ENCODE measurements around the gene RANBP1.

RANBP1 gene

GRCh38 chr22:20138868-20139267, 23.0 kb downstream of the RANBP1 start:
- no peak for DNase-seq

DNA sequence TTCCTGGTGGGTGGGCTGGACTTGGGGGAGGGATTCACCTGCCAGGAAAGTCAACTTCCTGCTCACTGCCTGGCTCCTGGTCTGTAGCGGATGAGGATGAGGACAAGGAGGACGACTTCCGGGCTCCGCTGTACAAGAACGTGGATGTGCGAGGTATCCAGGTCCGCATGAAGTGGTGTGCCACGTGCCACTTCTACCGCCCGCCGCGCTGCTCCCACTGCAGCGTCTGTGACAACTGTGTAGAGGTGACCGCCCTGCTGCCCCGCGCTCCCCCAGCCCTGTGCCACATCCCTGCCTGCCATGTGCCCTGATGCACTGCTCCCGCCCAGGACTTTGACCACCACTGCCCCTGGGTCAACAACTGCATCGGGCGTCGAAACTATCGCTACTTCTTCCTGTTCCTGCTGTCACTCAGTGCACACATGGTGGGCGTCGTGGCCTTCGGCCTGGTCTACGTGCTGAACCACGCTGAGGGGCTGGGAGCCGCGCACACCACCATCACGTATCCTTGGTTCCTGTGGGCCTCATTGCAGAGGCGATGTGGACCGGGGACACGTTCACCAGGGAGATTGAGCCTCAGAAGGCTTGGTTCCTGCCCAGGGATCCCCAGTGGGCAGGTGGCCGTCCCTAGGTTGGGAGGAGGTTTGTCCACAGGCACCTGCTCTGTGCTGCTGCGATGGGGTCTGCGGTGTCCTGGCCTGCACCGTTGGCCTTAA, 23.6 kb downstream of the RANBP1 start:
- no peak for DNase-seq

- no peak for DNase-seq
These were observed 24.2 kb downstream of the RANBP1 start for GRCh38 chr22:20140107-20140445.

- DNase-seq: no peak
These were observed 24.6 kb downstream of the RANBP1 start for GRCh38 chr22:20140521-20140964.

GRCh38 chr22:20141186-20142077, 25.5 kb downstream of the RANBP1 start:
- no peak for DNase-seq

DNA sequence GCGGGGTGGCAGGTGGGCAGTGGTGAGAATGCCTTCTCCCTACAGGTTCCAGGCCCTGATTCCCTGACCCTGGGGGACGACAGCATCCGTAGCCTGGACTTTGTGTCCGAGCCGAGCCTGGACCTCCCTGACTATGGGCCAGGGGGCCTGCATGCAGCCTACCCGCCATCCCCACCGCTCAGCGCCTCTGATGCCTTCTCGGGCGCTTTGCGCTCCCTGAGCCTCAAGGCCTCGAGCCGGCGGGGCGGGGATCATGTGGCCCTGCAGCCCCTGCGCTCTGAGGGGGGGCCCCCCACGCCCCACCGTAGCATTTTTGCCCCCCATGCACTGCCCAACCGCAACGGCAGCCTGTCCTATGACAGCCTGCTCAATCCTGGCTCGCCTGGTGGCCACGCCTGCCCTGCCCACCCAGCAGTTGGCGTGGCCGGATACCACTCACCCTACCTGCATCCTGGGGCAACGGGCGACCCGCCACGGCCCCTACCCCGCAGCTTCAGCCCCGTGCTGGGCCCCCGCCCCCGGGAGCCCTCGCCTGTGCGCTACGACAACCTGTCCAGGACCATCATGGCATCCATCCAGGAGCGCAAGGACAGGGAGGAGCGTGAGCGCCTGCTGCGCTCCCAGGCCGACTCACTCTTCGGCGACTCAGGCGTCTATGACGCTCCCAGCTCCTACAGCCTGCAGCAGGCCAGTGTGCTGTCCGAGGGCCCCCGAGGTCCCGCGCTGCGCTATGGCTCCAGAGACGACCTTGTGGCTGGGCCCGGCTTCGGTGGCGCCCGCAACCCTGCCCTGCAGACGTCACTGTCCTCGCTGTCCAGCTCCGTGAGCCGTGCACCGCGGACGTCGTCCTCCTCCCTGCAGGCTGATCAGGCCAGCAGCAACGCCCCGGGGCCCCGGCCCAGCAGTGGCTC, 27.1 kb downstream of the RANBP1 start:
- no peak for DNase-seq

- no peak for DNase-seq
These were observed 28.2 kb downstream of the RANBP1 start for GRCh38 chr22:20143883-20144665.

- no peak for DNase-seq
These were observed 29.4 kb downstream of the RANBP1 start for GRCh38 chr22:20145206-20145831.

DNA sequence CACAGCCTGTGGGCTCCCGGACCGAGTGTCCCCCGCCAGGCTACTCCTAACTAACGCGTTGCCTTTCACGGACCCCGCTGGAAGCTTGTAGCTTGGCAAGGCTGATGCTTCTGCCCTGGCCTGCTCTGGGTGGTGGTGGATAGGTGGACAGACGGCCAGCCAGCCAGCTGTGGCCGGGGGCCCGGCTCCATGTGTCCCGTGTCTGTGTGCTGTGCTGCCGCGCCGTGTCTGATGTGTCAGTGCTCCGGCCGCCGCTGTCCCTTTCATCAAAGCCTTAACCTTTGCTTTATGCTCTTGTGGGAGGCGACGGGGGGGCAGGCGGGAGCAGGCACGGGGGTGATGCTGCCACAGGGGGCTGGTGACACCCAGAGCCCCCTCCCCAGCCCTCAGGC, 29.9 kb downstream of the RANBP1 start:
- DNase-seq: no peak

GRCh38 chr22:20146777-20147176, 30.9 kb downstream of the RANBP1 start:
- DNase-seq: no peak

- DNase-seq: no peak
These were observed 31.5 kb downstream of the RANBP1 start for GRCh38 chr22:20147237-20147988.

GRCh38 chr22:20148414-20148813, 32.5 kb downstream of the RANBP1 start:
- DNase-seq: no peak

- no peak for DNase-seq
These were observed 33.6 kb downstream of the RANBP1 start for GRCh38 chr22:20149257-20150250.

- no peak for DNase-seq
These were observed 34.7 kb downstream of the RANBP1 start, which contains the start of gene CCDC188 for GRCh38 chr22:20150381-20151275. Gene CCDC188, minus strand, starts transcription at chr22:20151055. Its CDS starts 69 bp downstream, at chr22:20150986.

DNA sequence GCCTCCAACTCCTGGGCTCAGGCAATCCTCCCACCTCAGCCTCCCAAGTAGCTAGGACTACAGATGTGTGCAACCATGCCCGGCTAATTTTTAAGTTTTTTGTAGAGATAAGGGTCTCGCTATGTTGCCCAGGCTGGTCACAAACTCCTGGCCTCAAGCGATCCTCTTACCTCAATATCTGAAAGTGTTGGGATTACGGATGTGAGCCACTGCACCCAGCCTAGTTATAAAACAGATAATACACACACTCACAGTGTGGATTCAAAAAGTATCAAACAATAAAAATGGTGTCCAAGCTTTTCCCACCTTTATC, 35.3 kb downstream of the RANBP1 start:
- DNase-seq: no peak

DNA sequence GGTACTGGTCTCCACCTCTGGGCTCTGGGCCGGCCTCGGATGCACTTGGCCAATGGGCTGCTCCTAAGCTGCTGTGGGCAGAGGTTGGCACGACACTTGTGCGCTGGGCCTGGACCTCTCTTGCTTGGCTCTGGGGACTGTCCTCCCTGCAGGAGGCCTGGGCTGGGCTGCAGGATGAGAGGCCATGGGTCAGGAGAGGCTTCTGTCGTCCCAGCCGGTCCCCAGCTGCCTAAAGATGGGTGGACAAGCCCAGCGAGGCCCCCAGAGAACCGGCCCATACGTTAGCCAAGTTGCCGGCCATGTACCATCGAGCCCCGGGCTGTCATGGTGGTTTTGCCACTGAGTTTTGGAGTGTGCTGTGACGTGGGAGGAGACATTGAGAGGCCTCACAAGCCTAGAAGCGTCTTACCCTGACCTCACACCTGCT, 36.6 kb downstream of the RANBP1 start:
- DNase-seq: no peak

DNA sequence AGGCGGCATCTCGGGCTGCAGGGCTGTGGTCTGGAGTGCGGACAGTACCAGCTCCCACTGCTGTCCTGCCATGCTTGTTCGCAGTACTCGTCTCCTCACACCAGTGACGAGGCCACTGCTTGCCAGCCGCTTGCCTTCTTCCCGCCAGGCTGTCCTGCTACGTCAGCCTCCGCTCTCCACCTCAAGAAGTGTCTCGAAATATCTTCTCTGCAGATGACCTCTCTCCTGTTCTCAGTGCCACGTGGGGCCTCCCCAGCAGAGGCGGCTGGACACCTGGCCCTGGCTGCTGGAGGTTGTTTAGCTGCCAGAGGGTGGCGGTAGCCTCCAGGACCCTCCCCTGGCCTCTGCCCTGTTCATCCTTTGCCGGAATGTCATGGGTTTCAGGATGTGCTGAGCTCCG, 38.0 kb downstream of the RANBP1 start:
- DNase-seq: no peak

DNA sequence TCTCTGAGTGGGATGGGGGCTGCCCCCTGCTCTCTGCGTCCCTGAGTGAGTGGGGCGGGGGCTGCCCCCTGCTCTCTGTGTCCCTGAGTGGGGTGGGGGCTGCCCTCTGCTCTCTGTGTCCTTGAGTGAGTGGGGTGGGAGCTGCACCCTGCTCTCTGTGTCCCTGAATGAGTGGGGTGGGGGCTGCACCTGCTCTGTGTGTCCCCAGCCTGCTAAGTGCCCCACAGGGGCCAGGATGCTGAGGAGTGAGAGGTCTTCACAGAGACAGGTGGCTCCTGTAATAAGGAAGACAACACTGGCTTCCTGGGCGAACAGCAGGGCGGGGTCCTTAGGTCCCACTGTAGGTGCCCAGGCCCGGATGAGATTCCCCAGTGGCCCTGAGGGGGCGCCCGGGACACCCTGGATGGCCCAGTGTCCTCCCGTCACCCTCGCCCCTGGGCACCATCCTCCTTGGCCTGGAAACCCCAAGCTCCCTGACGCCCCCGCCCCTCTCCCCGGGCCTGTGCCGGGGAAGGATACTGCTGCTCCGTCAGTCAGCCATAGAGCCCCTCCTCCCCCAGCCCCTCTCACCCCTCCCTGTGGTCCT, 38.8 kb downstream of the RANBP1 start:
- no peak for DNase-seq

Data from NCI-H2227 treated with DMSO at 0.1 percent for 48 hours (cell line).